ENCODE measurements around the gene PLA2G15. TPM values are rescaled to one million over a fixed set of nuclear protein-coding genes. Genes with fewer than 3 reads are reported as not detected.

Gene PLA2G15
- total RNA-seq, 1 experiment from 2014 or later = 10.2 TPM

DNA sequence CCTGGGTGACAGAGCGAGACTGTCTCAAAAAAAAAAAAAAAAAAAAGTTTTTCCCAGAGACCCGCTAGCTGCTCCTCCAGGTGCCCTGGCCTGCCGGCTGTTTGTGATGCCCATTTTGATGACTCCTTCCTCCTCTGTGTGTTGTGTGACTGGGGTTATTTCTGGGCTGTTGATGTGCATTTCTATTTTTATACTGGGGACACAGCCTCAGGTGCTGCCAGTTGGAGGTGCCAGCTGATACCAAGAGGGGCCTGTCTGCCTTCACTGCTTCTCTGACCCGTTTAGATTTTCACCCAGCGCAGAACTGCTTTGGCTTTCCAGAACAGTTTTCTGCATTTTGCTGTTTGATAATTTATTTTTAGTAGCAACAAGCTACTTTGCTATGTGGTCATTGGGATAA lies 6.7 kb downstream of the PLA2G15 start:
- ATAC-seq (no peak), DNase-seq (ENCODE audit: low spot score) (no peak)
- Mint-ChIP-seq H3K36me3 (0 out of 2 replicates have a peak, but pooled peaks cover 4% of the 10 kb centered on the region), H3K9me3 (no peaks in the 10 kb centered on the region), H3K27me3 (ENCODE audit: low read depth) (no peaks in the 10 kb centered on the region), H3K4me1 (no peaks in the 10 kb centered on the region), H3K27ac (no peak overlapping the region), H3K4me3 (no peak overlapping the region)
- ChIA-PET POLR2A (no interaction called here), CTCF (interaction anchor here (0.7 to 2.9 kb wide), 2 partner anchors 10 to 12 kb away, joined by 3 to 20 read pairs; no protein-coding TSS in a partner anchor)
- TF ChIP-seq, protein P1, sequence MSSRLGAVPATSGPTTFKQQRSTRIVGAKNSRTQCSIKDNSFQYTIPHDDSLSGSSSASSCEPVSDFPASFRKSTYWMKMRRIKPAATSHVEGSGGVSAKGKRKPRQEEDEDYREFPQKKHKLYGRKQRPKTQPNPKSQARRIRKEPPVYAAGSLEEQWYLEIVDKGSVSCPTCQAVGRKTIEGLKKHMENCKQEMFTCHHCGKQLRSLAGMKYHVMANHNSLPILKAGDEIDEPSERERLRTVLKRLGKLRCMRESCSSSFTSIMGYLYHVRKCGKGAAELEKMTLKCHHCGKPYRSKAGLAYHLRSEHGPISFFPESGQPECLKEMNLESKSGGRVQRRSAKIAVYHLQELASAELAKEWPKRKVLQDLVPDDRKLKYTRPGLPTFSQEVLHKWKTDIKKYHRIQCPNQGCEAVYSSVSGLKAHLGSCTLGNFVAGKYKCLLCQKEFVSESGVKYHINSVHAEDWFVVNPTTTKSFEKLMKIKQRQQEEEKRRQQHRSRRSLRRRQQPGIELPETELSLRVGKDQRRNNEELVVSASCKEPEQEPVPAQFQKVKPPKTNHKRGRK (CRISPR knock-in tag; IDR thresholded peaks at IDR 0.05; ENCODE audit: borderline replicate concordance) = no peak
- TF ChIP-seq NR2C2 (CRISPR knock-in tag; IDR thresholded peaks at IDR 0.05) = no peak
- no peak for TF ChIP-seq TEAD1 (CRISPR knock-in tag; IDR thresholded peaks at IDR 0.05)
- no peak for TF ChIP-seq NFYB (CRISPR knock-in tag; conservative IDR thresholded peaks at IDR 0.05; ENCODE audit: low read depth)
- TF ChIP-seq, protein P2, sequence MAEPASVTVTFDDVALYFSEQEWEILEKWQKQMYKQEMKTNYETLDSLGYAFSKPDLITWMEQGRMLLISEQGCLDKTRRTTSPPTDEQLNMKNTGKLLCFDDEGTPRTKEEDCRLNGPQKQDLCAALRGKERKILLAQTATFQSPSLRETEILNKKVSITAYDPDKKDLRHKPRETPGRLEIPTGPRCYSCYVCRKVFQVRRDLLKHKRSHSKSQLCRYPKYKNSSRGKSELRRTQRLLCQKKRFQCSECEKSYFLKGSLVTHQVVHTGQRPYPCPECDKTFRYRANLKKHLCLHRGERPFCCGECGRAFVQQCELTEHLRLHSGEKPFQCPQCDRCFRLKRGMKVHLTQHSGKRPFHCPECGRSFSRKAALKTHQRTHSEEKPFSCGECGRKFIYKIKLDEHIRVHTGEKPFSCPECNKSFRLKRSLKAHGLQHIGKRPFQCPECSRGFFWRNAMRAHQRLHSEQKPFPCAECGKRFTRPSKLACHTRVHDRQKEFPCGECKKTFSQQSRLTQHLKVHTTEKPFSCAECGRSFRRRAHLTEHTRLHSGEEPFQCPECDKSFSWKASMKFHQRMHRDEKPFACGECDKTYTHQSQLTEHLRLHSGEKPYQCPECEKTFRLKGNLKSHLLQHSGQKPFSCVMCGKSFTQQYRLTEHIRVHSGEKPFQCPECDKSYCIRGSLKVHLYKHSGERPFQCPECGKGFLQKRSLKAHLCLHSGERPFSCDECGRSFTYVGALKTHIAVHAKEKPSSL (CRISPR knock-in tag; conservative IDR thresholded peaks at IDR 0.05) = no peak
- no peak for TF ChIP-seq AR (CRISPR knock-in tag; IDR thresholded peaks at IDR 0.05)
- TF ChIP-seq ATF1 (CRISPR knock-in tag; IDR thresholded peaks at IDR 0.05) = no peak

GRCh38 chr16:68252383-68252782 lies 7.2 kb downstream of the PLA2G15 start:
- no peaks in the 10 kb centered on the region for H3K27me3 Mint-ChIP-seq (ENCODE audit: low read depth)
- ChIA-PET CTCF (interaction anchor here (1.1 to 2.9 kb wide), 2 partner anchors 9 to 12 kb away, joined by 7 to 20 read pairs; partner anchors contain the start of gene SLC7A6), POLR2A (no interaction called here)
- ATAC-seq (no peak), DNase-seq (ENCODE audit: low spot score) (no peak)
- 0 out of 2 replicates have a peak, but pooled peaks cover 4% of the 10 kb centered on the region for H3K36me3 Mint-ChIP-seq
- no peak overlapping the region for H3K4me3 Mint-ChIP-seq
- no peaks in the 10 kb centered on the region for H3K9me3 Mint-ChIP-seq
- no peak overlapping the region for H3K27ac Mint-ChIP-seq
- no peaks in the 10 kb centered on the region for H3K4me1 Mint-ChIP-seq
- TF ChIP-seq, protein P3, sequence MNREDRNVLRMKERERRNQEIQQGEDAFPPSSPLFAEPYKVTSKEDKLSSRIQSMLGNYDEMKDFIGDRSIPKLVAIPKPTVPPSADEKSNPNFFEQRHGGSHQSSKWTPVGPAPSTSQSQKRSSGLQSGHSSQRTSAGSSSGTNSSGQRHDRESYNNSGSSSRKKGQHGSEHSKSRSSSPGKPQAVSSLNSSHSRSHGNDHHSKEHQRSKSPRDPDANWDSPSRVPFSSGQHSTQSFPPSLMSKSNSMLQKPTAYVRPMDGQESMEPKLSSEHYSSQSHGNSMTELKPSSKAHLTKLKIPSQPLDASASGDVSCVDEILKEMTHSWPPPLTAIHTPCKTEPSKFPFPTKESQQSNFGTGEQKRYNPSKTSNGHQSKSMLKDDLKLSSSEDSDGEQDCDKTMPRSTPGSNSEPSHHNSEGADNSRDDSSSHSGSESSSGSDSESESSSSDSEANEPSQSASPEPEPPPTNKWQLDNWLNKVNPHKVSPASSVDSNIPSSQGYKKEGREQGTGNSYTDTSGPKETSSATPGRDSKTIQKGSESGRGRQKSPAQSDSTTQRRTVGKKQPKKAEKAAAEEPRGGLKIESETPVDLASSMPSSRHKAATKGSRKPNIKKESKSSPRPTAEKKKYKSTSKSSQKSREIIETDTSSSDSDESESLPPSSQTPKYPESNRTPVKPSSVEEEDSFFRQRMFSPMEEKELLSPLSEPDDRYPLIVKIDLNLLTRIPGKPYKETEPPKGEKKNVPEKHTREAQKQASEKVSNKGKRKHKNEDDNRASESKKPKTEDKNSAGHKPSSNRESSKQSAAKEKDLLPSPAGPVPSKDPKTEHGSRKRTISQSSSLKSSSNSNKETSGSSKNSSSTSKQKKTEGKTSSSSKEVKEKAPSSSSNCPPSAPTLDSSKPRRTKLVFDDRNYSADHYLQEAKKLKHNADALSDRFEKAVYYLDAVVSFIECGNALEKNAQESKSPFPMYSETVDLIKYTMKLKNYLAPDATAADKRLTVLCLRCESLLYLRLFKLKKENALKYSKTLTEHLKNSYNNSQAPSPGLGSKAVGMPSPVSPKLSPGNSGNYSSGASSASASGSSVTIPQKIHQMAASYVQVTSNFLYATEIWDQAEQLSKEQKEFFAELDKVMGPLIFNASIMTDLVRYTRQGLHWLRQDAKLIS (CRISPR knock-in tag; IDR thresholded peaks at IDR 0.05; ENCODE audit: borderline replicate concordance) = no peak
- TF ChIP-seq CBFB (CRISPR knock-in tag; IDR thresholded peaks at IDR 0.05; ENCODE audit: low read depth) (no peak), PREB (CRISPR knock-in tag; IDR thresholded peaks at IDR 0.05; ENCODE audit: borderline replicate concordance) (no peak), OVOL2 (CRISPR knock-in tag; IDR thresholded peaks at IDR 0.05; ENCODE audit: borderline replicate concordance) (no peak), TEAD1 (CRISPR knock-in tag; IDR thresholded peaks at IDR 0.05) (no peak), EMX1 (CRISPR knock-in tag; IDR thresholded peaks at IDR 0.05) (no peak), ZNF317 (CRISPR knock-in tag; IDR thresholded peaks at IDR 0.05; ENCODE audit: borderline replicate concordance, low read depth) (no peak), ATF1 (CRISPR knock-in tag; IDR thresholded peaks at IDR 0.05) (no peak), ZNF423 (CRISPR knock-in tag; IDR thresholded peaks at IDR 0.05) (no peak)
- TF ChIP-seq, protein P4, sequence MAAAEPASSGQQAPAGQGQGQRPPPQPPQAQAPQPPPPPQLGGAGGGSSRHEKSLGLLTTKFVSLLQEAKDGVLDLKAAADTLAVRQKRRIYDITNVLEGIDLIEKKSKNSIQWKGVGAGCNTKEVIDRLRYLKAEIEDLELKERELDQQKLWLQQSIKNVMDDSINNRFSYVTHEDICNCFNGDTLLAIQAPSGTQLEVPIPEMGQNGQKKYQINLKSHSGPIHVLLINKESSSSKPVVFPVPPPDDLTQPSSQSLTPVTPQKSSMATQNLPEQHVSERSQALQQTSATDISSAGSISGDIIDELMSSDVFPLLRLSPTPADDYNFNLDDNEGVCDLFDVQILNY (CRISPR knock-in tag; IDR thresholded peaks at IDR 0.05) = no peak
- TF ChIP-seq, protein P5, sequence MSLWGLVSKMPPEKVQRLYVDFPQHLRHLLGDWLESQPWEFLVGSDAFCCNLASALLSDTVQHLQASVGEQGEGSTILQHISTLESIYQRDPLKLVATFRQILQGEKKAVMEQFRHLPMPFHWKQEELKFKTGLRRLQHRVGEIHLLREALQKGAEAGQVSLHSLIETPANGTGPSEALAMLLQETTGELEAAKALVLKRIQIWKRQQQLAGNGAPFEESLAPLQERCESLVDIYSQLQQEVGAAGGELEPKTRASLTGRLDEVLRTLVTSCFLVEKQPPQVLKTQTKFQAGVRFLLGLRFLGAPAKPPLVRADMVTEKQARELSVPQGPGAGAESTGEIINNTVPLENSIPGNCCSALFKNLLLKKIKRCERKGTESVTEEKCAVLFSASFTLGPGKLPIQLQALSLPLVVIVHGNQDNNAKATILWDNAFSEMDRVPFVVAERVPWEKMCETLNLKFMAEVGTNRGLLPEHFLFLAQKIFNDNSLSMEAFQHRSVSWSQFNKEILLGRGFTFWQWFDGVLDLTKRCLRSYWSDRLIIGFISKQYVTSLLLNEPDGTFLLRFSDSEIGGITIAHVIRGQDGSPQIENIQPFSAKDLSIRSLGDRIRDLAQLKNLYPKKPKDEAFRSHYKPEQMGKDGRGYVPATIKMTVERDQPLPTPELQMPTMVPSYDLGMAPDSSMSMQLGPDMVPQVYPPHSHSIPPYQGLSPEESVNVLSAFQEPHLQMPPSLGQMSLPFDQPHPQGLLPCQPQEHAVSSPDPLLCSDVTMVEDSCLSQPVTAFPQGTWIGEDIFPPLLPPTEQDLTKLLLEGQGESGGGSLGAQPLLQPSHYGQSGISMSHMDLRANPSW (CRISPR knock-in tag; conservative IDR thresholded peaks at IDR 0.05; ENCODE audit: low read depth) = no peak
- TF ChIP-seq, protein P6, sequence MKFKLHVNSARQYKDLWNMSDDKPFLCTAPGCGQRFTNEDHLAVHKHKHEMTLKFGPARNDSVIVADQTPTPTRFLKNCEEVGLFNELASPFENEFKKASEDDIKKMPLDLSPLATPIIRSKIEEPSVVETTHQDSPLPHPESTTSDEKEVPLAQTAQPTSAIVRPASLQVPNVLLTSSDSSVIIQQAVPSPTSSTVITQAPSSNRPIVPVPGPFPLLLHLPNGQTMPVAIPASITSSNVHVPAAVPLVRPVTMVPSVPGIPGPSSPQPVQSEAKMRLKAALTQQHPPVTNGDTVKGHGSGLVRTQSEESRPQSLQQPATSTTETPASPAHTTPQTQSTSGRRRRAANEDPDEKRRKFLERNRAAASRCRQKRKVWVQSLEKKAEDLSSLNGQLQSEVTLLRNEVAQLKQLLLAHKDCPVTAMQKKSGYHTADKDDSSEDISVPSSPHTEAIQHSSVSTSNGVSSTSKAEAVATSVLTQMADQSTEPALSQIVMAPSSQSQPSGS (CRISPR knock-in tag; IDR thresholded peaks at IDR 0.05; ENCODE audit: borderline replicate concordance, low read depth) = no peak

Data from WTC11 (cell line).